Gastrocnemius medialis (tissue), 4 donors: Measurements from ENCODE around the gene NUDT17.

Experiments
- POLR2A ChIP-seq, 2 donors: fragments of 450-650 bp; IDR thresholded peaks; one replicate each; pipeline ENCODE4 v1.6.1; 2017; ENCODE audit warnings: antibody characterized with exemption in 2 of 2, mild to moderate bottlenecking in 2 of 2, moderate library complexity in 2 of 2
- TF ChIP-seq, protein P1 (sequence below), 5 experiments: fragments of 450-650 bp in 3 of 5; fragments of 200-600 bp in 2 of 5; sonication (generic) in 2 of 5; IDR thresholded peaks in 4 of 5; conservative IDR thresholded peaks in 1 of 5; 1 replicate in 4 of 5; 2 replicates in 1 of 5; pipeline ENCODE4 v1.5.1; 2016 to 2019; ENCODE audit warnings: antibody characterized with exemption in 5 of 5, mild to moderate bottlenecking in 3 of 5, moderate library complexity in 3 of 5

DNA sequence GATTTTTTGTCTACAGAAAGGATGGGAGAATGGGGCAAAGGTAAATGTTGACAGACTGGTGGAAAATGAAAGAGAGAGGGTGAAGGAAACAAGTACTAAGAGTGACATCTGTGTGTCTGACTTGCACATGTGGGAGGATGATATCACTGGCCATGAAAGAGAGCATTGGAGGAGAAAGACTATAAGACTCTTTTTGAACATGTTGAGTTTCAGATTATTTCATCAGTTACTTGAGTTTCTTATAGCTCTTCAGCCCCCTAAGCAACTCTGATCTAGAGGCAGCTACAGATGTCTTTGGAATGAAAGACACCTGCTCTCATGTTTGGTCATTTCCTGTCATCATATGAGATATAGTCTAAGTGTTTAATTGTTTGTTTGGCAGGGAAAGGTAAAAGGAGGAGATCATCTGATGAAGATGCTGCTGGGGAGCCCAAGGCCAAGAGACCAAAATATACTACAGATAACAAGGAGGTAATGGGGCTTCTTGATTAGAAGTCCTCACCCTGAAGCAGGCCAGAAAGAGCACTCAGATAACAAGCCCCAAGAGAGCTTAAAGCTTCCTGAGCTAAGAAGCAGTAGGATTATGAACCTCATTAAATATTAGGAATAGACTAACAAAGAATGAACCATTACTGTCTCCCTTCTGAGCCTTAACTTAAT, 16.9 kb upstream of the NUDT17 start:
- TF ChIP-seq, protein P1, sequence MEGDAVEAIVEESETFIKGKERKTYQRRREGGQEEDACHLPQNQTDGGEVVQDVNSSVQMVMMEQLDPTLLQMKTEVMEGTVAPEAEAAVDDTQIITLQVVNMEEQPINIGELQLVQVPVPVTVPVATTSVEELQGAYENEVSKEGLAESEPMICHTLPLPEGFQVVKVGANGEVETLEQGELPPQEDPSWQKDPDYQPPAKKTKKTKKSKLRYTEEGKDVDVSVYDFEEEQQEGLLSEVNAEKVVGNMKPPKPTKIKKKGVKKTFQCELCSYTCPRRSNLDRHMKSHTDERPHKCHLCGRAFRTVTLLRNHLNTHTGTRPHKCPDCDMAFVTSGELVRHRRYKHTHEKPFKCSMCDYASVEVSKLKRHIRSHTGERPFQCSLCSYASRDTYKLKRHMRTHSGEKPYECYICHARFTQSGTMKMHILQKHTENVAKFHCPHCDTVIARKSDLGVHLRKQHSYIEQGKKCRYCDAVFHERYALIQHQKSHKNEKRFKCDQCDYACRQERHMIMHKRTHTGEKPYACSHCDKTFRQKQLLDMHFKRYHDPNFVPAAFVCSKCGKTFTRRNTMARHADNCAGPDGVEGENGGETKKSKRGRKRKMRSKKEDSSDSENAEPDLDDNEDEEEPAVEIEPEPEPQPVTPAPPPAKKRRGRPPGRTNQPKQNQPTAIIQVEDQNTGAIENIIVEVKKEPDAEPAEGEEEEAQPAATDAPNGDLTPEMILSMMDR (IDR thresholded peaks at IDR 0.05 in 4 of 5, conservative IDR thresholded peaks at IDR 0.05 in 1 of 5): no peak
- TF ChIP-seq POLR2A (IDR thresholded peaks at IDR 0.05): no peak
